Endothelial cell (in vitro differentiated cells): ENCODE data around the gene TPMT. TPM values are rescaled to one million over a fixed set of nuclear protein-coding genes. Genes with fewer than 3 reads are reported as not detected.
A peak's percentile ranks its signal among the peaks of the same experiment; 100 is the strongest.

ENCODE experiments used
- DNase-seq: peaks from one replicate; pipeline ENCODE4 v3.0.0; 2021; ENCODE audit warnings: low spot score
- H3K27ac Mint-ChIP-seq: one replicate; pipeline ENCODE4 v1.8.0; 2021; ENCODE audit warnings: mixed read lengths, inconsistent platforms; ENCODE audit not compliant: unreplicated experiment
- H3K27me3 Mint-ChIP-seq: one replicate; pipeline ENCODE4 v1.8.0; 2021; ENCODE audit warnings: mild to moderate bottlenecking, moderate library complexity, mixed read lengths, inconsistent platforms; ENCODE audit not compliant: unreplicated experiment
- H3K36me3 Mint-ChIP-seq: one replicate; pipeline ENCODE4 v1.8.0; 2021; ENCODE audit warnings: mild to moderate bottlenecking, low read depth, mixed read lengths, inconsistent platforms; ENCODE audit not compliant: unreplicated experiment
- H3K4me1 Mint-ChIP-seq: one replicate; pipeline ENCODE4 v1.8.0; 2021; ENCODE audit warnings: mild to moderate bottlenecking, mixed read lengths, inconsistent platforms; ENCODE audit not compliant: unreplicated experiment
- H3K4me3 Mint-ChIP-seq: one replicate; pipeline ENCODE4 v1.8.0; 2021; ENCODE audit warnings: mild to moderate bottlenecking, mixed read lengths, inconsistent platforms; ENCODE audit not compliant: unreplicated experiment
- H3K9me3 Mint-ChIP-seq: one replicate; pipeline ENCODE4 v1.8.0; 2021; ENCODE audit warnings: mixed read lengths, inconsistent platforms; ENCODE audit not compliant: unreplicated experiment
- CTCF ChIP-seq: fragments of 200-600 bp; sonication (generic); IDR thresholded peaks from one replicate; pipeline ENCODE4 v1.5.0; 2021; ENCODE audit warnings: antibody characterized with exemption; ENCODE audit not compliant: unreplicated experiment
- total RNA-seq: library from RNA; stranded (reverse); fragmentation: NEBNext Ultra II Directional; extraction: Animal tissue kit (Norgen Biotek cat#: 25700); gene quantifications from one replicate; pipeline ENCODE4 v1.2.1, GENCODE V29; 2021; ENCODE audit not compliant: unreplicated experiment

Gene TPMT
- total RNA-seq, 1 donor from 2014 or later: 13.7 TPM

DNA sequence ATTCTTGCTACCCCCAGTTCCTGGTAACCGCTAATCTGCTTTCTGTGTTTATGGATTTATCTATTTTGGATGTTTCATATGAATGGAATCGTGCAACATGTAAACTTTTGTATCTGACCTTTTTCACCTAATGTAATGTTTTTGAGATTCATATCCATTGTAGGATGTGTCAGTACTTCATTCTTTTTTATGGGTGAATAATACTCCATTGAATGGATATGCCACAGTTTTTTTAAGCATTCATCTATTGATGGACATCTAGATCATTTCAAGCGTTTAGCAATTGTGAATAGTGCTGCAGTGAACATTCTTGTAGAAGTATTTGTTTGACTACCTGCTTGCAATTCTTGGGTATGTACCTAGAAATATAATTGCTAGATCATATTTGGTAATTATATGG is 13.4 kb upstream of the TPMT start:
- Mint-ChIP-seq H3K27me3 (no peaks in the 10 kb centered on the region), H3K4me3 (peak overlapping the region; percentile 82), H3K4me1 (no peaks in the 10 kb centered on the region), H3K27ac (peak overlapping the region; percentile 20), H3K36me3 (peaks cover 17% of the 10 kb centered on the region), H3K9me3 (no peaks in the 10 kb centered on the region)
- TF ChIP-seq CTCF: no peak
- no peak for DNase-seq

GRCh38 chr6:18166312-18167036 is 11.6 kb upstream of the TPMT start:
- no peak for TF ChIP-seq CTCF
- H3K4me1 Mint-ChIP-seq: peaks cover 2% of the 10 kb centered on the region
- no peaks in the 10 kb centered on the region for H3K27me3 Mint-ChIP-seq
- no peaks in the 10 kb centered on the region for H3K9me3 Mint-ChIP-seq
- no peak for DNase-seq
- H3K27ac Mint-ChIP-seq: no peak overlapping the region
- H3K36me3 Mint-ChIP-seq: peaks cover 27% of the 10 kb centered on the region
- H3K4me3 Mint-ChIP-seq: no peak overlapping the region

GRCh38 chr6:18165751-18166150 is 10.9 kb upstream of the TPMT start:
- Mint-ChIP-seq H3K4me3 (no peak overlapping the region), H3K27me3 (no peaks in the 10 kb centered on the region), H3K27ac (no peak overlapping the region), H3K36me3 (peaks cover 34% of the 10 kb centered on the region), H3K9me3 (no peaks in the 10 kb centered on the region), H3K4me1 (peaks cover 2% of the 10 kb centered on the region)
- no peak for TF ChIP-seq CTCF
- no peak for DNase-seq

DNA sequence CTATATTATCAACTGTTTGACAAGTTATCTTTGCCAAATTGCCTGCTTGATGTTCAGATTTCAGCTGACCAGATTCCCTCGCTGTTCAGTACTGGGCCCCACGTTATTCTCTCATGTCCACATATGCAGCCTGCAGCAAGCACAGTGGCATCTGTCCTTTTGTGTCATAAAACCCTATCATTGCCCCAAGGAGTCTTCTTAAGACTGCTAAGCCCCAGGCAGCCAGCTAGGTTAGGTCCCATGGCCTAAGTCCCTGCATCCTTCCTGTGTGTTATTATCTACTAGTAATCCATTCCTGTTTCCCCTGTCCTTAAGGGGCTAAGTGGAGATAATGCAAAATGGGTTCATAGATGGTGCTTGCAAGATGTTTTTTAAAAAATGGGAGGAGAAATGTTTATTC is 7.5 kb upstream of the TPMT start:
- no peak overlapping the region for H3K27ac Mint-ChIP-seq
- peaks cover 28% of the 10 kb centered on the region for H3K36me3 Mint-ChIP-seq
- H3K4me3 Mint-ChIP-seq: peak overlapping the region; percentile 31
- H3K9me3 Mint-ChIP-seq: no peaks in the 10 kb centered on the region
- H3K4me1 Mint-ChIP-seq: peaks cover 2% of the 10 kb centered on the region
- no peaks in the 10 kb centered on the region for H3K27me3 Mint-ChIP-seq
- no peak for DNase-seq
- no peak for TF ChIP-seq CTCF

DNA sequence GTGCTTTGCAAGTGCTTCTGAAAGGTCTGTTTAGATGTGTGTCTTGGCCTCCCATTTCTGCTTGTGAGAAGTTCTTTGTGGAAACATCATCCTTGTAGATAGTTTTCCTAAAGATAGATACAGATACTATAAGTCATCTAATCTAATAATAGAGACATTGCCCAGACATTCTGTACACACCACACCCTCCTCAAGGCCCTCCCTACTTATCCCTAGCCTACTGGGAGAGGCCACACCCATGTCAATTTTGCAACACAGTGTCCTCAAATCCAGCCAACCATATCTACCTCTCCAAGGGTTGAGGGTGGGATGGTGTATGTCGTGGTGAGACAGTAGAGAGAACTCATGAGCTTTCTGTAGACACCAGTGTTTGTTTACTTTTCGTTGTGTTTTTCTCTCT is 6.6 kb upstream of the TPMT start:
- Mint-ChIP-seq H3K27me3 (no peaks in the 10 kb centered on the region), H3K27ac (no peak overlapping the region), H3K4me1 (peaks cover 2% of the 10 kb centered on the region), H3K4me3 (peak overlapping the region; percentile 25), H3K36me3 (peaks cover 28% of the 10 kb centered on the region), H3K9me3 (no peaks in the 10 kb centered on the region)
- DNase-seq: no peak
- TF ChIP-seq CTCF: no peak
